BLaER1 (cell line): Measurements from ENCODE around the gene FOXD4L1.
"Not testable (repeated sequence)": the region's sequence is repeated elsewhere in the genome, so short reads cannot be mapped to it uniquely, and the experiment has no call there.

ENCODE experiments used
- H3K27ac ChIP-seq: shearing (Covaris generic); formaldehyde crosslinking; 2 replicates; pipeline ENCODE4 v1.8.1; 2022
- H3K27me3 ChIP-seq: shearing (Covaris generic); formaldehyde crosslinking; 2 replicates; pipeline ENCODE4 v1.8.1; 2022
- H3K36me3 ChIP-seq: shearing (Covaris generic); formaldehyde crosslinking; 2 replicates; pipeline ENCODE4 v1.8.1; 2022
- H3K4me1 ChIP-seq: shearing (Covaris generic); formaldehyde crosslinking; 2 replicates; pipeline ENCODE4 v1.8.1; 2022
- H3K4me2 ChIP-seq: shearing (Covaris generic); formaldehyde crosslinking; 2 replicates; pipeline ENCODE4 v1.8.1; 2022
- H3K4me3 ChIP-seq: shearing (Covaris generic); formaldehyde crosslinking; 2 replicates; pipeline ENCODE4 v1.8.1; 2022
- H3K9ac ChIP-seq: shearing (Covaris generic); formaldehyde crosslinking; 2 replicates; pipeline ENCODE4 v1.8.1; 2022
- H3K9me3 ChIP-seq: shearing (Covaris generic); formaldehyde crosslinking; 2 replicates; pipeline ENCODE4 v1.8.1; 2022
- H4K20me1 ChIP-seq: shearing (Covaris generic); formaldehyde crosslinking; 2 replicates; pipeline ENCODE4 v1.8.1; 2022

Gene FOXD4L1

DNA sequence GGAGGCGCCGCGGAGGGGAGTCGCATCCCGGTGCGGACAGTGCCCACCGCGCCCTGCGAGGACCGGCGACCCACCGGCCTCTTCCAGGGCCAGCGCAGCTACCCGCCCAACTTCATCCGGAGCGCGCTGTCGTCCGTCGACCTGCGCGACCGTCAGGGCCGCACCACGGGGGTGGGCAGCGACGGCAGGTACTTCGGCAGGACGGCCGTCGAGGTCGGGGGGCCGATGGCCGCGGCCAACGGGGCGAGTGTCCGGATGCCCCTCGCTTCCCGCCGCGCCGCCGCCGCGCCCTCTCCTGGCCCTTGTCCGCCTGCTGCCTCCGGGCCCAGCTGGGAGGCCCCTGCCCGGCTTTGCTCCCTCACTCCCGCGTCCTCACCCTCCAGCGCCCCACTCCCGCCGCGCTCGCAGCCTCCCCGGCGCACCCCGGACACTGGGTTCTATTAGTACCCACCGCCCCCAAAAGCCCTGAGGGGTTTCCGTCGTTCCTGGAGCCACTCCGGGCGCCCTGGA lies 43.6 kb downstream of the FOXD4L1 start:
- H3K27ac ChIP-seq, H3K9ac ChIP-seq, H3K9me3 ChIP-seq, H3K36me3 ChIP-seq, H4K20me1 ChIP-seq, H3K4me1 ChIP-seq: not testable (repeated sequence)
- peaks cover 30% of the 10 kb centered on the region for H3K27me3 ChIP-seq
- H3K4me3 ChIP-seq, result peak overlapping the region; percentile 58
- peak overlapping the region; percentile 75 for H3K4me2 ChIP-seq

DNA sequence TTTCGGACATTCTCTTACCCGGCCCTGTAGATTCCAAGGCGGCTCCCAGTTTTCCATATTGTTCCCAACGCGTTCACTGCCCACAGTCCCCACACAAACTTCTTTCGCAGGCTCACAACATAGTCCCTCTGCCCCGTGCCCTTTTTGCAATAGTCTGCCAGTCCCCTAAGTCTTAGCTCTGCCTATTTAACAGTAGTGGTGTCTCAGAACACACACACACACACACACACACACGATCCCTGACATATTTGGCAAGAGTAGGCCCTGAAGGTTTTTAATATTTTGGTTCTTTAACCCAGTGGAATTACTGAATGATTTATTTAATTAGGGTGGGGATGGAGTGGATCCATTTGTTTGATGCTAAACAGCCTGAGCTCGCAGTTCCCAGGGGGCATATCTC lies 44.1 kb downstream of the FOXD4L1 start:
- not testable (repeated sequence) for H3K4me3 ChIP-seq, H3K4me2 ChIP-seq
- H3K27me3 ChIP-seq, result peaks cover 30% of the 10 kb centered on the region

More for the DNA sequence above, 44.1 kb downstream of the FOXD4L1 start:
- not testable (repeated sequence) for H3K9me3 ChIP-seq, H3K27ac ChIP-seq, H4K20me1 ChIP-seq, H3K9ac ChIP-seq, H3K4me1 ChIP-seq, H3K36me3 ChIP-seq
